Caki2 (cell line): ENCODE data around the gene GSPT1. TPM values are rescaled to one million over a fixed set of nuclear protein-coding genes. Genes with fewer than 3 reads are reported as not detected.

ENCODE experiments used
- DNase-seq: peaks from one replicate; pipeline ENCODE4 v3.0.0-alpha.2; 2015; ENCODE audit warnings: low read depth
- in situ Hi-C: cut with HindIII; loops from 2 replicates; pipeline ENCODE4 v1.10.0; 2016; ENCODE audit warnings: low sequenced_read_pairs, low pct_unique_long_range_greater_than_20kb, mixed read lengths
- total RNA-seq: library from RNA; depleted of rRNA; stranded (reverse); fragments of >200 nt; shearing (Covaris generic); gene quantifications from 2 replicates; pipeline ENCODE4 v1.2.3, GENCODE V29; 2014; ENCODE audit warnings: low replicate concordance

The GSPT1 gene
- total RNA-seq, 1 experiment from 2014 or later, result 19.2 TPM

GRCh38 chr16:11875721-11876120 is 40.0 kb downstream of the GSPT1 start:
- no peak for DNase-seq
- in situ Hi-C loops, result no loop called here

GRCh38 chr16:11871193-11871592 is 44.6 kb downstream of the GSPT1 start:
- in situ Hi-C loops, result no loop called here
- peak; percentile 14 for DNase-seq

- DNase-seq, result no peak
These were observed 45.4 kb downstream of the GSPT1 start for GRCh38 chr16:11870399-11870798.

GRCh38 chr16:11869353-11870228 is 46.2 kb downstream of the GSPT1 start:
- in situ Hi-C loops, result no loop called here

More at GRCh38 chr16:11870399-11870798, 45.4 kb downstream of the GSPT1 start:
- in situ Hi-C loops, result no loop called here

GRCh38 chr16:11868412-11868980 is 47.3 kb downstream of the GSPT1 start:
- no peak for DNase-seq
- in situ Hi-C loops, result no loop called here

More at GRCh38 chr16:11869353-11870228, 46.2 kb downstream of the GSPT1 start:
- no peak for DNase-seq

GRCh38 chr16:11862489-11862888 is 53.3 kb downstream of the GSPT1 start:
- DNase-seq, result no peak
- in situ Hi-C loops, result no loop called here

- no peak for DNase-seq
- in situ Hi-C loops, result no loop called here
These were observed 58.6 kb downstream of the GSPT1 start for GRCh38 chr16:11857161-11857560.

GRCh38 chr16:11852092-11852809 is 63.5 kb downstream of the GSPT1 start:
- DNase-seq, result peak; percentile 57
- in situ Hi-C loops, result no loop called here

GRCh38 chr16:11851294-11852091 is 64.3 kb downstream of the GSPT1 start, which contains the start of gene RSL1D1:
TSS of gene RSL1D1 (minus strand) at chr16:11851542. CDS start at chr16:11851512, 30 bp downstream.
- in situ Hi-C loops, result no loop called here
- peak; percentile 92 for DNase-seq

- in situ Hi-C loops, result no loop called here
- no peak for DNase-seq
These were observed 66.9 kb downstream of the GSPT1 start for GRCh38 chr16:11848842-11849241.

- DNase-seq, result no peak
- in situ Hi-C loops, result no loop called here
These were observed 71.3 kb downstream of the GSPT1 start for GRCh38 chr16:11844499-11844898.

GRCh38 chr16:11843861-11844260 is 71.9 kb downstream of the GSPT1 start:
- in situ Hi-C loops, result no loop called here

GRCh38 chr16:11843206-11843605 is 72.5 kb downstream of the GSPT1 start:
- in situ Hi-C loops, result no loop called here
- no peak for DNase-seq

More at GRCh38 chr16:11843861-11844260, 71.9 kb downstream of the GSPT1 start:
- DNase-seq, result no peak

GRCh38 chr16:11841026-11841425 is 74.7 kb downstream of the GSPT1 start:
- no peak for DNase-seq
- in situ Hi-C loops, result no loop called here

GRCh38 chr16:11836650-11837244 is 79.0 kb downstream of the GSPT1 start:
- DNase-seq, result peak; percentile 68
- in situ Hi-C loops, result no loop called here

- DNase-seq, result peak; percentile 29
- in situ Hi-C loops, result no loop called here
These were observed 79.7 kb downstream of the GSPT1 start for GRCh38 chr16:11835891-11836649.

- no peak for DNase-seq
- in situ Hi-C loops, result no loop called here
These were observed 80.4 kb downstream of the GSPT1 start for GRCh38 chr16:11835309-11835708.
